ENCODE data around the gene DPP9. TPM values are rescaled to one million over a fixed set of nuclear protein-coding genes. Genes with fewer than 3 reads are reported as not detected.

DPP9 gene
- total RNA-seq, 2 donors from 2014 or later, result 56.3 to 100 TPM

DNA sequence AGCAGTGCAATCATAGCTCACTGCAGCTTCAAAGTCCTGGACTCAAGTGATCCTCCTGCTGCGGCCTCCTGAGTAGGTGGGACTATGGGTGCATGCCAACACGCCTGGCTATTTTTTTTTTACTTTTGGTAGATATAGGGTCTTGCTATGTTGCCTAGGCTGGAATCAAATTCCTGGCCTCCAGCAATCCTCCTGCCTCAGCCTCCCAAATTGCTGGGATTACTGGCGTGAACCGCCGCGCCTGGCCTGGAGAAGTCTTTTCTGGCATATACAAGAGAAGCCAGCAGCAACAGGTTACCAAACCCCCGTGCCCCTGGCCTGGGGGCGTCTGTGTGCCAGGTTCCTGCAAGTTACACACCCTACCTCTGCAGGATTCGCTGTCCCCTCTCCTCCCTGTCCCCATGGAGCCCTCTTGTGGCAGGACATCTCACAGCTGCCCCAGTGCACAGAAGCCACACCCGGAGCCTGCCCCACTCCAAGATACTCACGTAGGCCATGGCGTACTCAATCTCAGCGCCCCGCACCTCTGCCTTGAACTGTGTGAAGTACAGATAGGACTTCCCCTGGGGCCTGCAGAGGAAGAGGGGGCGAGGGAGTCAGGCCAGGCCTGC is 63.4 kb downstream of the DPP9 start:
- TF ChIP-seq, protein P1, sequence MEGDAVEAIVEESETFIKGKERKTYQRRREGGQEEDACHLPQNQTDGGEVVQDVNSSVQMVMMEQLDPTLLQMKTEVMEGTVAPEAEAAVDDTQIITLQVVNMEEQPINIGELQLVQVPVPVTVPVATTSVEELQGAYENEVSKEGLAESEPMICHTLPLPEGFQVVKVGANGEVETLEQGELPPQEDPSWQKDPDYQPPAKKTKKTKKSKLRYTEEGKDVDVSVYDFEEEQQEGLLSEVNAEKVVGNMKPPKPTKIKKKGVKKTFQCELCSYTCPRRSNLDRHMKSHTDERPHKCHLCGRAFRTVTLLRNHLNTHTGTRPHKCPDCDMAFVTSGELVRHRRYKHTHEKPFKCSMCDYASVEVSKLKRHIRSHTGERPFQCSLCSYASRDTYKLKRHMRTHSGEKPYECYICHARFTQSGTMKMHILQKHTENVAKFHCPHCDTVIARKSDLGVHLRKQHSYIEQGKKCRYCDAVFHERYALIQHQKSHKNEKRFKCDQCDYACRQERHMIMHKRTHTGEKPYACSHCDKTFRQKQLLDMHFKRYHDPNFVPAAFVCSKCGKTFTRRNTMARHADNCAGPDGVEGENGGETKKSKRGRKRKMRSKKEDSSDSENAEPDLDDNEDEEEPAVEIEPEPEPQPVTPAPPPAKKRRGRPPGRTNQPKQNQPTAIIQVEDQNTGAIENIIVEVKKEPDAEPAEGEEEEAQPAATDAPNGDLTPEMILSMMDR (IDR thresholded peaks at IDR 0.05), result no peak

DNA sequence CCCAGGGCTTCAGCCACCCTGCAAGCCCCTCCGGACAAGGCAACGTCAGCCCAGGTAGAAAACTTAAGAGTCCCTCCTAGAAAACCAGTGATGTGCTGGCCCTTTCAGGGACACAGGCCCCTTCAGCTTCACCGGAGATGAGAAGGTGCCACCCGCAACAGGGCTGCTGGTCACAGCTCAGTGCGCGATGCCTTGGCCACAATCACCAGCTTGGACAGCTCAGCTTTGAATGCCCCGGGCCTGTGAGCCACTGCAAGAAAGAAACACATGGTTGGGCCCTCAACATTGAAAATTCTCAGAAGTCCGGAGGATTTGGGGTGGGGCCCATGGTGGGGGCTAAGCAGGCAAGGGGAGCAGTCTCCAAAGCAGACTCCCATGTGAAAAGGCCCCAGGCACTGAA is 65.8 kb downstream of the DPP9 start:
- Histone ChIP-seq H3K36me3 (peaks cover 14% of the 10 kb centered on the region), H3K9ac (ENCODE audit: low read depth in 2 of 2, low read length in 2 of 2) (no peak overlapping the region), H3K9me3 (no peaks in the 10 kb centered on the region), H3K4me1 (peaks cover 8% of the 10 kb centered on the region), H3K27me3 (no peaks in the 10 kb centered on the region), H3K27ac (no peak overlapping the region), H3K4me3 (no peak overlapping the region)
- TF ChIP-seq, protein P1 (IDR thresholded peaks at IDR 0.05), result no peak
- intact Hi-C loops (cut with DNase I), result no loop called here
- no peak for DNase-seq

More for the DNA sequence above, 63.4 kb downstream of the DPP9 start:
- no peaks in the 10 kb centered on the region for H3K9me3 ChIP-seq
- H3K36me3 ChIP-seq, result peaks cover 25% of the 10 kb centered on the region
- H3K27ac ChIP-seq, result no peak overlapping the region
- intact Hi-C loops (cut with DNase I), result no loop called here
- H3K4me1 ChIP-seq, result peaks cover 8% of the 10 kb centered on the region
- no peak overlapping the region for H3K9ac ChIP-seq (ENCODE audit: low read depth in 2 of 2, low read length in 2 of 2)
- DNase-seq, result peak; percentile 49
- no peaks in the 10 kb centered on the region for H3K27me3 ChIP-seq
- H3K4me3 ChIP-seq, result no peak overlapping the region

DNA sequence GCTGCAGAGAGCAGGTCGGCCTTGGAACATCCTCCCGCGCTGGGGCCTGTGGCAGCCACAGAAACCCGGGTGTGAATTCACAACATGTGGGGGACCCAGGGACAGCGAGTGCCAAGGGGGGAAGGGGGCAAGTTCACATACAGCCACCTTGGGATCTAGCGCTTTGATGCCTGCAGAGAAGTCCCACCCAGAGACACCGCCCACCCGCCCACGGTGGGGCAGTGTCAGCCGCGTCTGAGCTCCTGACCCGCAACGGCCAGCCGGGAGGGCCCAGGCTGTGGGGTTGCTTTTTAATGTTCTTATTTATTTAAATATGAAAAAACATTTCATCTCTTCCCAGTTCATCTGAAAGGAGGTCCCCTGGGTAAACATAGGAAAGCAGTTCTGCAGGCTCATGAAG is 66.4 kb downstream of the DPP9 start:
- no peak overlapping the region for H3K9ac ChIP-seq (ENCODE audit: low read depth in 2 of 2, low read length in 2 of 2)
- no peaks in the 10 kb centered on the region for H3K9me3 ChIP-seq
- no peaks in the 10 kb centered on the region for H3K27me3 ChIP-seq
- H3K4me1 ChIP-seq, result peaks cover 4% of the 10 kb centered on the region
- no peak overlapping the region for H3K27ac ChIP-seq
- no peak overlapping the region for H3K4me3 ChIP-seq
- no peak for DNase-seq
- intact Hi-C loops (cut with DNase I), result no loop called here
- TF ChIP-seq, protein P1 (IDR thresholded peaks at IDR 0.05), result no peak
- peaks cover 14% of the 10 kb centered on the region for H3K36me3 ChIP-seq

DNA sequence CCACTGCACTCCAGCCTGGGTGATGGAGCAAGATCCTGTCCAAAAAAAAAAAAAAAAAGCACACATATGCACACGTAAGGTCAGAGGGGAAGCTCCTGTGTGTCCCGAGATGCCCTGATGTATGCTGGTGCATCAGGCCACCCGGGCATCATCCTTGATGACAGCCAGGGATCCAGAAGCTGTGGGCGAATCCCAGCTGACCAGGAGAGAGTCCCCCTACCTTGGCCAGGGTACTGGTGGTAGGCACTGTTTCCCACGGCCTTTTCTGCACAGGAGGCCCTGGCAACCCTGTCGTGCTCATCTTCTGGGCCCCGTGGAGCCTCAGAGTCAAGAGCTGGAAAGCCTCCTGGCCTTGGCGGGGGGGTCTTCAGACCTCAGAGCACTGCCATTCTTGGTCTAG is 67.5 kb downstream of the DPP9 start:
- no peaks in the 10 kb centered on the region for H3K27me3 ChIP-seq
- intact Hi-C loops (cut with DNase I), result no loop called here
- DNase-seq, result no peak
- TF ChIP-seq, protein P1 (IDR thresholded peaks at IDR 0.05), result no peak
- no peaks in the 10 kb centered on the region for H3K9me3 ChIP-seq
- no peak overlapping the region for H3K4me3 ChIP-seq
- no peak overlapping the region for H3K27ac ChIP-seq
- H3K4me1 ChIP-seq, result no peaks in the 10 kb centered on the region
- no peak overlapping the region for H3K9ac ChIP-seq (ENCODE audit: low read depth in 2 of 2, low read length in 2 of 2)
- peaks cover 14% of the 10 kb centered on the region for H3K36me3 ChIP-seq

DNA sequence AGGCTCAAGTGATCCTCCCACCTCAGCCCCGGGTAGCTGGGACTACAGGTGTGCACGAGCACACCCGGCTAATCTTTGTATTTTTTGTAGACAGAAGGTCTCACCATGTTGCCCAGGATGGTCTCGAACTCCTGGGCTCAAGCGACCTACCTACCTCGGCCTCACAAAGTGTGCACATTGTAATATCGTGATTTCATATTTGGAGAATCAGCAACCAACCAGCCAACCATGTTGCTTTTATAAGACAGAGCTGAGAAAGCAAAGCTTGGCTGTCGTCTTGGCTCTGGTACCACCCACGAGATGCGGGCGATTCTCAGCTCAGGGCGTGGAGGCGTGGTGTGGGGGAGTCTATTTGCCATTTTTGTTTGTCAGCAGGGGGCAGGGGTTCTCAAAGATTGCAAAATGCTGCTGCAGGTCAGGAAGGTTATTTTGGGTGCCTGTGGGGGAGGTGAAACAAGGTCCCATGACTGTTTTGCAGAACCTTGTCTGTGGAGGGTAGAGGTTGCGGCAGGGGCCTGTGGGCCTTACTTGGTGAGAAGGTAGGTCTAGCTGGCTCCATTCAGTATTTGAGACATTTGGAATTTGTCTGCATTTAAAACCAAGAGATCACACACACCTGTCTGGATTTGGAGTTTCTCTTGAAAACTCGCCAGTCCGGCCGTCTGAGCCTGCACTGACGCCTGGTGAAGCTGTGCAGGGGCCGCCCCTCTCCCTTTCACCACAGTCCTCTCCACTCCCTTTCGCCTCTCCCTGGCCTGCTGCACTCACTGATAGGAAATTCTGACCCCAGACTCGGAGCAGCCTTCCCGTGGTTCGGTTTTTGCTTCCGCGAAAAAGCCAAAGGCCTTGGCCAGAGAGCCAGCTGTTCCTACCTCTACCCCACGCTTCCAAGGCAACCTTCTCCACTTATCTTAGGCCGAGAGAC is 68.9 kb downstream of the DPP9 start:
- Histone ChIP-seq H3K9me3 (no peaks in the 10 kb centered on the region), H3K9ac (ENCODE audit: low read depth in 2 of 2, low read length in 2 of 2) (no peak overlapping the region), H3K4me3 (no peak overlapping the region), H3K27me3 (no peaks in the 10 kb centered on the region), H3K36me3 (peaks cover 11% of the 10 kb centered on the region), H3K4me1 (no peaks in the 10 kb centered on the region), H3K27ac (no peak overlapping the region)
- intact Hi-C loops (cut with DNase I), result no loop called here
- TF ChIP-seq, protein P1 (IDR thresholded peaks at IDR 0.05), result no peak
- DNase-seq, result no peak
